ENCODE data around the gene GSK3B.

Gene GSK3B

GRCh38 chr3:119776304-119776703 is 317.9 kb downstream of the GSK3B start:
- H3K9ac ChIP-seq (ENCODE audit: low read length), result no peak overlapping the region
- H3K4me1 ChIP-seq (ENCODE audit: low read length), result peaks cover 34% of the 10 kb centered on the region
- H3K27ac ChIP-seq (ENCODE audit: low read length), result no peak overlapping the region
- H3K9me3 ChIP-seq (replicated peaks; ENCODE audit: insufficient read depth, low read length), result no peaks in the 10 kb centered on the region
- TF ChIP-seq CTCF (IDR thresholded peaks at IDR 0.05; ENCODE audit: low read length) (no peak), EZH2 (optimal IDR thresholded peaks at IDR 0.05; ENCODE audit: low read depth, low read length) (no peak)
- no peak overlapping the region for H3K4me2 ChIP-seq (ENCODE audit: low read depth, low read length)
- DNase-seq, result no peak
- no peaks in the 10 kb centered on the region for H4K20me1 ChIP-seq (ENCODE audit: insufficient read depth, low read length)
- no peaks in the 10 kb centered on the region for H3K36me3 ChIP-seq (replicated peaks; ENCODE audit: insufficient read depth, low read length)
- no peaks in the 10 kb centered on the region for H3K27me3 ChIP-seq (replicated peaks; ENCODE audit: insufficient read depth, low read length)
- no peaks in the 10 kb centered on the region for H3K79me2 ChIP-seq (ENCODE audit: low read length)
- H2AFZ ChIP-seq (ENCODE audit: low read length), result no peak overlapping the region
- no peak overlapping the region for H3K4me3 ChIP-seq (ENCODE audit: low read length)
- peaks cover 18% of the 10 kb centered on the region for H3F3A ChIP-seq (ENCODE audit: insufficient read depth, low read length)
- no peaks in the 10 kb centered on the region for H3K9me2 ChIP-seq (replicated peaks; ENCODE audit: insufficient read depth, low read length)

DNA sequence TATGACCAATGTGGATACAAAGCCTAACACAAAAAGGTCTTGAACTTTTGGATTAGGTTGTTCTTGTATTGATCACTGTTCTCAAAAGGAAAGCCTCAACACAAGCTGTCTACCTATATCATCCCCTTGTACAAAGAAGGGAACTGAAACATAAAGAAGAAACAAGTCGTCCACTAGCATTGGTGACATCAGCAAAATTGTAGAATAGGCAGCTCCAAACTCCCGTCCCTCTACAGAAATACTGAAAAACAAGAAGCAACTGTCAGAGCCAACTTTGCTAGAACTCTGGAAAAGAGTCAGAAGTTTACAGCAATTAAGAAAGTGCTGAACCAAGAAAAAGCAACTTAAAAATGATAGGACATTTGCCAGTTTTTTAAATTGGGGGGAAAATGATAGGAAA is 319.8 kb downstream of the GSK3B start:
- H3K4me1 ChIP-seq (ENCODE audit: low read length), result peaks cover 21% of the 10 kb centered on the region
- H2AFZ ChIP-seq (ENCODE audit: low read length), result peak overlapping the region; percentile 30
- peak overlapping the region; percentile 40; the same call in 1 of the 2 replicates for H3K4me2 ChIP-seq (ENCODE audit: low read depth, low read length)
- no peak overlapping the region for H3K9ac ChIP-seq (ENCODE audit: low read length)
- H3K9me2 ChIP-seq (replicated peaks; ENCODE audit: insufficient read depth, low read length), result no peaks in the 10 kb centered on the region
- no peaks in the 10 kb centered on the region for H3K9me3 ChIP-seq (replicated peaks; ENCODE audit: insufficient read depth, low read length)
- H4K20me1 ChIP-seq (ENCODE audit: insufficient read depth, low read length), result no peaks in the 10 kb centered on the region
- peak overlapping the region; percentile 11; the same call in 1 of the 2 replicates for H3K27ac ChIP-seq (ENCODE audit: low read length)
- 0 out of 2 replicates have a peak, but pooled peaks cover 10% of the 10 kb centered on the region for H3F3A ChIP-seq (ENCODE audit: insufficient read depth, low read length)
- no peaks in the 10 kb centered on the region for H3K27me3 ChIP-seq (replicated peaks; ENCODE audit: insufficient read depth, low read length)
- H3K4me3 ChIP-seq (ENCODE audit: low read length), result peak overlapping the region; percentile 15; the same call in 1 of the 2 replicates
- DNase-seq, result peak; percentile 47
- H3K36me3 ChIP-seq (replicated peaks; ENCODE audit: insufficient read depth, low read length), result no peaks in the 10 kb centered on the region
- no peak for TF ChIP-seq CTCF (IDR thresholded peaks at IDR 0.05; ENCODE audit: low read length)
- TF ChIP-seq EZH2 (optimal IDR thresholded peaks at IDR 0.05; ENCODE audit: low read depth, low read length), result no peak
- no peak for TF ChIP-seq EZH2phosphoT487 (IDR thresholded peaks at IDR 0.05; ENCODE audit: low read length)
- no peaks in the 10 kb centered on the region for H3K79me2 ChIP-seq (ENCODE audit: low read length)
